Upper lobe of left lung (tissue), 6 donors: Measurements from ENCODE around the gene SPEM1. TPM values are rescaled to one million over a fixed set of nuclear protein-coding genes. Genes with fewer than 3 reads are reported as not detected.
A peak's percentile ranks its signal among the peaks of the same experiment; 100 is the strongest.

Source experiments
- ATAC-seq, 2 donors: fragments of 200-7000 bp; cut with Tn5 transposase; one replicate each; pipeline ENCODE4 v1.9.1; 2022; ENCODE audit warnings: mild to moderate bottlenecking in 2 of 2, moderate library complexity in 2 of 2; ENCODE audit not compliant: low FRiP score in 2 of 2
- DNase-seq, 2 donors: peaks; one replicate each; pipeline ENCODE4 v3.0.0-alpha.2; 2019 to 2020
- H3K27ac ChIP-seq, 4 donors: fragments of 200-600 bp; sonication (generic); one replicate each; pipeline ENCODE4 v1.5.1; 2016 to 2019
- H3K27me3 ChIP-seq, 4 donors: fragments of 200-600 bp; sonication (generic); one replicate each; pipeline ENCODE4 v1.5.1; 2017 to 2019
- H3K36me3 ChIP-seq, 4 donors: fragments of 200-600 bp; sonication (generic); one replicate each; pipeline ENCODE4 v1.5.1; 2016 to 2019
- H3K4me1 ChIP-seq, 4 donors: fragments of 200-600 bp; sonication (generic); one replicate each; pipeline ENCODE4 v1.5.1; 2018 to 2019
- H3K4me3 ChIP-seq, 4 donors: fragments of 200-600 bp; sonication (generic); one replicate each; pipeline ENCODE4 v1.5.1; 2017 to 2019; ENCODE audit warnings: mild to moderate bottlenecking in 2 of 4, moderate library complexity in 1 of 4
- H3K9me3 ChIP-seq, 4 donors: fragments of 200-600 bp; sonication (generic); one replicate each; pipeline ENCODE4 v1.5.1; 2018 to 2019
- CTCF ChIP-seq, 6 experiments: fragments of 450-650 bp in 4 of 6; fragments of 200-600 bp in 2 of 6; sonication (generic) in 2 of 6; IDR thresholded peaks; one replicate each; pipeline ENCODE4 v1.5.1; 2016 to 2019; ENCODE audit warnings: antibody characterized with exemption in 6 of 6
- EP300 ChIP-seq, 4 donors: sonication (generic); formaldehyde crosslinking; IDR thresholded peaks; one replicate each; pipeline ENCODE4 v1.5.1; 2017; ENCODE audit warnings: antibody characterized with exemption in 4 of 4, control low read depth in 2 of 4
- POLR2A ChIP-seq, 4 donors: fragments of 450-650 bp; IDR thresholded peaks; one replicate each; pipeline ENCODE4 v1.5.1; 2016 to 2017; ENCODE audit warnings: antibody characterized with exemption in 4 of 4, mild to moderate bottlenecking in 2 of 4
- POLR2AphosphoS5 ChIP-seq, 2 donors: sonication (generic); formaldehyde crosslinking; IDR thresholded peaks; one replicate each; pipeline ENCODE4 v1.5.1; 2017; ENCODE audit warnings: antibody characterized with exemption in 2 of 2
- WGBS, 2 donors: methylation state at CpG; one replicate each; pipeline ENCODE4 v1.1.5; 2017 to 2018; 5-methylcytosine and 5-hydroxymethylcytosine counted together
- total RNA-seq, 6 donors: library from RNA; depleted of rRNA in 4 of 6; stranded (reverse); fragments of >200 nt in 4 of 6; gene quantifications; one replicate each; pipeline versions ENCODE4 v1.1.0 to v1.2.1, GENCODE V29; 2016 to 2021
- donor health status: DM: no; HTN: no; CAD: no; lungs with moderate emphysema.
- donor health status: DM: no; HTN: yes; CAD: no; lungs with severe emphysema.

Gene SPEM1
- total RNA-seq, 6 donors from 2014 or later: not detected

- Histone ChIP-seq H3K36me3 (peaks cover 0 to 8% (median 3%) of the 10 kb centered on the region in 4 donors), H3K27me3 (no peaks in the 10 kb centered on the region), H3K4me1 (peaks cover 0 to 3% (median under 1%) of the 10 kb centered on the region in 4 donors), H3K4me3 (no peak overlapping the region), H3K9me3 (no peaks in the 10 kb centered on the region), H3K27ac (no peak overlapping the region)
- no peak for TF ChIP-seq CTCF (IDR thresholded peaks at IDR 0.05)
- TF ChIP-seq POLR2AphosphoS5 (IDR thresholded peaks at IDR 0.05): no peak
- no peak for TF ChIP-seq EP300 (IDR thresholded peaks at IDR 0.05)
- no peak for TF ChIP-seq POLR2A (IDR thresholded peaks at IDR 0.05)
- peak in 1 of 2 donors; percentile 68 for DNase-seq
- no peak for ATAC-seq
- 90 to 92% methylated on average over 22 to 25 of the region's 25 CpGs for WGBS, 2 donors
These were observed 9.3 kb upstream of the SPEM1 start for GRCh38 chr17:7410634-7411426.

- WGBS, 2 donors: 95 to 98% methylated on average over 6 to 8 of the region's 8 CpGs
- ATAC-seq: no peak
- no peak for DNase-seq
These were observed 8.7 kb upstream of the SPEM1 start for GRCh38 chr17:7411427-7411750.

GRCh38 chr17:7413346-7413985, 6.7 kb upstream of the SPEM1 start:
- peaks cover 0 to 14% (median 6%) of the 10 kb centered on the region in 4 donors for H3K36me3 ChIP-seq
- no peaks in the 10 kb centered on the region for H3K4me1 ChIP-seq
- H3K9me3 ChIP-seq: no peaks in the 10 kb centered on the region
- ATAC-seq (no peak), DNase-seq (no peak)
- no peak for TF ChIP-seq POLR2AphosphoS5 (IDR thresholded peaks at IDR 0.05)
- 87 to 90% methylated on average over 6 of the region's 6 CpGs for WGBS, 2 donors
- no peak overlapping the region for H3K4me3 ChIP-seq
- no peaks in the 10 kb centered on the region for H3K27me3 ChIP-seq
- no peak overlapping the region for H3K27ac ChIP-seq

More at GRCh38 chr17:7411427-7411750, 8.7 kb upstream of the SPEM1 start:
- Histone ChIP-seq H3K27me3 (no peaks in the 10 kb centered on the region), H3K4me3 (no peak overlapping the region), H3K4me1 (no peaks in the 10 kb centered on the region), H3K36me3 (peaks cover 0 to 8% (median 3%) of the 10 kb centered on the region in 4 donors), H3K9me3 (no peaks in the 10 kb centered on the region), H3K27ac (no peak overlapping the region)
- TF ChIP-seq EP300 (IDR thresholded peaks at IDR 0.05) (no peak), POLR2AphosphoS5 (IDR thresholded peaks at IDR 0.05) (no peak), POLR2A (IDR thresholded peaks at IDR 0.05) (no peak), CTCF (IDR thresholded peaks at IDR 0.05) (no peak)

GRCh38 chr17:7414837-7415236, 5.3 kb upstream of the SPEM1 start:
- Histone ChIP-seq H3K27me3 (no peaks in the 10 kb centered on the region), H3K27ac (no peak overlapping the region), H3K4me1 (no peaks in the 10 kb centered on the region), H3K36me3 (peaks cover 0 to 11% (median 3%) of the 10 kb centered on the region in 4 donors), H3K9me3 (no peaks in the 10 kb centered on the region), H3K4me3 (no peak overlapping the region)
- 86 to 87% methylated on average over 5 to 14 of the region's 14 CpGs for WGBS, 2 donors
- TF ChIP-seq CTCF (IDR thresholded peaks at IDR 0.05) (no peak), POLR2AphosphoS5 (IDR thresholded peaks at IDR 0.05) (no peak), POLR2A (IDR thresholded peaks at IDR 0.05) (no peak), EP300 (IDR thresholded peaks at IDR 0.05) (no peak)
- DNase-seq (peak in 1 of 2 donors; percentile 69), ATAC-seq (no peak)

- H3K4me1 ChIP-seq: no peaks in the 10 kb centered on the region
- ATAC-seq: no peak
- H3K9me3 ChIP-seq: no peaks in the 10 kb centered on the region
- peak in 1 of 2 donors; percentile 81 for DNase-seq
- WGBS, 2 donors: 88 to 90% methylated on average over 21 to 23 of the region's 23 CpGs
- no peaks in the 10 kb centered on the region for H3K27me3 ChIP-seq
- H3K27ac ChIP-seq: no peak overlapping the region
- no peak for TF ChIP-seq POLR2AphosphoS5 (IDR thresholded peaks at IDR 0.05)
- no peak for TF ChIP-seq CTCF (IDR thresholded peaks at IDR 0.05)
- TF ChIP-seq POLR2A (IDR thresholded peaks at IDR 0.05): no peak
- TF ChIP-seq EP300 (IDR thresholded peaks at IDR 0.05): no peak
- H3K4me3 ChIP-seq: no peak overlapping the region
- peaks cover 0 to 11% (median 3%) of the 10 kb centered on the region in 4 donors for H3K36me3 ChIP-seq
These were observed 4.3 kb upstream of the SPEM1 start for GRCh38 chr17:7415784-7416183.
